Panc1 (cell line): ENCODE measurements around the gene GFPT1. TPM values are rescaled to one million over a fixed set of nuclear protein-coding genes. Genes with fewer than 3 reads are reported as not detected.

Experiments used
- ATAC-seq: fragments of 200-7000 bp; cut with Tn5 transposase; 2 replicates; pipeline ENCODE4 v1.9.1; 2020; ENCODE audit warnings: mild to moderate bottlenecking, moderate library complexity
- BruUV-seq: library from RNA; stranded (reverse); fragments of 400-500 nt; replicated peaks from 2 replicates; lab custom pipeline; 2021; lab: Mats Ljungman, UMichigan
- CTCF ChIA-PET: fragments of 300-600 bp; sonication (Branson Sonifier 250); formaldehyde crosslinking; loops from one replicate; lab custom pipeline; 2022; ENCODE audit warnings: antibody characterized with exemption; lab: Charles Lee
- POLR2A ChIA-PET: fragments of 300-600 bp; sonication (Branson Sonifier 250); formaldehyde crosslinking; loops from one replicate; lab custom pipeline; 2022; ENCODE audit warnings: antibody characterized with exemption; lab: Charles Lee
- DNase-seq: peaks from one replicate; pipeline ENCODE4 v3.0.0-alpha.2; 2010; ENCODE audit warnings: low read depth, low spot score
- H3K27ac ChIP-seq: 2 replicates; pipeline ENCODE4 v1.5.1; 2011; ENCODE audit warnings: mild to moderate bottlenecking, low read length, inconsistent platforms
- H3K27me3 ChIP-seq: fragments of 200-500 bp; sonication (Bioruptor generic); 2 replicates; pipeline ENCODE4 v1.6.0; 2014; ENCODE audit warnings: low read length, inconsistent platforms; ENCODE audit not compliant: control insufficient read depth, insufficient read depth
- H3K36me3 ChIP-seq: fragments of 200-500 bp; sonication (Bioruptor generic); 2 replicates; pipeline ENCODE4 v1.5.1; 2014; ENCODE audit warnings: inconsistent platforms, mild to moderate bottlenecking, low read length, moderate library complexity; ENCODE audit not compliant: control insufficient read depth, insufficient read depth
- H3K4me1 ChIP-seq: 2 replicates; pipeline ENCODE4 v1.5.1; 2011; ENCODE audit warnings: inconsistent platforms, mild to moderate bottlenecking, low read length, moderate library complexity; ENCODE audit not compliant: control insufficient read depth, insufficient read depth
- H3K4me3 ChIP-seq, 2 experiments: 2 replicates each; pipeline ENCODE4 v1.5.1; 2011 to 2012; ENCODE audit warnings: low read depth in 2 of 2, low read length in 2 of 2, mild to moderate bottlenecking in 2 of 2, inconsistent platforms in 1 of 2, moderate library complexity in 1 of 2
- H3K9me3 ChIP-seq: fragments of 200-500 bp; sonication (Bioruptor generic); 2 replicates; pipeline ENCODE4 v1.5.1; 2014; ENCODE audit warnings: low read depth, mild to moderate bottlenecking, inconsistent platforms, low read length, moderate library complexity; ENCODE audit not compliant: control insufficient read depth, insufficient read depth
- CTCF ChIP-seq: fragments of 450-650 bp; IDR thresholded peaks from 2 replicates; pipeline ENCODE4 v1.5.1; 2017; ENCODE audit warnings: mild to moderate bottlenecking
- POLR2AphosphoS5 ChIP-seq: IDR thresholded peaks from 2 replicates; pipeline ENCODE4 v1.6.1; 2012; ENCODE audit warnings: mild to moderate bottlenecking, low read depth, low read length, moderate library complexity
- REST ChIP-seq, 2 experiments: IDR thresholded peaks; 2 replicates each; pipeline ENCODE4 v1.6.1; 2011 to 2012; ENCODE audit warnings: low read depth in 2 of 2, control low read depth in 1 of 2, low read length in 1 of 2, mild to moderate bottlenecking in 1 of 2, moderate library complexity in 1 of 2; ENCODE audit not compliant: insufficient read depth in 1 of 2
- SIN3A ChIP-seq: IDR thresholded peaks from 2 replicates; pipeline ENCODE4 v1.6.1; 2012; ENCODE audit warnings: low read depth, mild to moderate bottlenecking, low read length, moderate library complexity, borderline replicate concordance; ENCODE audit not compliant: insufficient read depth
- TCF7L2 ChIP-seq: IDR thresholded peaks from 2 replicates; pipeline ENCODE4 v1.6.1; 2011; ENCODE audit warnings: mild to moderate bottlenecking, low read depth, low read length, inconsistent platforms
- in situ Hi-C: cut with HindIII; loops from 2 replicates; pipeline ENCODE4 v1.10.0; 2016; ENCODE audit warnings: low sequenced_read_pairs, low pct_unique_long_range_greater_than_20kb
- intact Hi-C: fragments of 100-400 bp; cut with micrococcal nuclease; formaldehyde crosslinking; loops from one replicate; pipeline ENCODE4 v1.10.0; 2022; ENCODE audit not compliant: unreplicated experiment
- total RNA-seq: library from RNA; stranded (reverse); gene quantifications from one replicate; pipeline ENCODE4 v1.2.1, GENCODE V29; 2021; ENCODE audit not compliant: unreplicated experiment

GFPT1 gene
- total RNA-seq, 1 experiment from 2014 or later, result 53.0 TPM

GRCh38 chr2:69385443-69386151 is 1.4 kb downstream of the GFPT1 start:
- H3K9me3 ChIP-seq, result no peaks in the 10 kb centered on the region
- peak overlapping the region; percentile 94 for H3K27ac ChIP-seq
- no peaks in the 10 kb centered on the region for H3K27me3 ChIP-seq
- TF ChIP-seq TCF7L2 (no peak), CTCF (no peak), SIN3A (no peak), REST (IDR thresholded peaks at IDR 0.05; ENCODE audit: insufficient read depth in 1 of 2, low read depth in 2 of 2, low read length in 1 of 2) (no peak), POLR2AphosphoS5 (no peak)
- no peak for DNase-seq
- in situ Hi-C loops (no loop called here), intact Hi-C loops (no loop called here)
- H3K4me3 ChIP-seq, result peak overlapping the region; percentile 53 to 94
- H3K36me3 ChIP-seq, result no peaks in the 10 kb centered on the region
- peaks cover 10% of the 10 kb centered on the region for H3K4me1 ChIP-seq
- ATAC-seq, result no peak
- ChIA-PET POLR2A (interaction anchor here (0.7 kb wide), 2 partner anchors 101 to 654 kb away, joined by 3 to 4 read pairs; no protein-coding TSS in a partner anchor), CTCF (interaction anchor here (1.8 kb wide), 1 partner anchor 10 kb away, joined by 6 read pairs; no protein-coding TSS in a partner anchor)
- no TSS peak for BruUV-seq

GRCh38 chr2:69384618-69385081 is 2.4 kb downstream of the GFPT1 start:
- intact Hi-C loops, result no loop called here
- BruUV-seq, result no TSS peak
- peak overlapping the region; percentile 94 for H3K27ac ChIP-seq
- no peak for DNase-seq
- in situ Hi-C loops, result no loop called here
- peak overlapping the region; percentile 53 to 94; a peak in 3 of 4 replicates for H3K4me3 ChIP-seq
- no peak for ATAC-seq
- ChIA-PET CTCF (interaction anchor here (1.8 kb wide), 1 partner anchor 9 kb away, joined by 6 read pairs; no protein-coding TSS in a partner anchor), POLR2A (interaction anchor here (0.7 kb wide), 3 partner anchors 33 to 655 kb away, joined by 3 to 10 read pairs (median 5); no protein-coding TSS in a partner anchor)
- H3K4me1 ChIP-seq, result peaks cover 10% of the 10 kb centered on the region
- H3K27me3 ChIP-seq, result no peaks in the 10 kb centered on the region
- no peaks in the 10 kb centered on the region for H3K9me3 ChIP-seq
- no peaks in the 10 kb centered on the region for H3K36me3 ChIP-seq
- TF ChIP-seq SIN3A (no peak), CTCF (no peak), REST (IDR thresholded peaks at IDR 0.05; ENCODE audit: insufficient read depth in 1 of 2, low read depth in 2 of 2, low read length in 1 of 2) (no peak), POLR2AphosphoS5 (no peak), TCF7L2 (no peak)
